ENCODE results near the gene PCGF3.

DNA sequence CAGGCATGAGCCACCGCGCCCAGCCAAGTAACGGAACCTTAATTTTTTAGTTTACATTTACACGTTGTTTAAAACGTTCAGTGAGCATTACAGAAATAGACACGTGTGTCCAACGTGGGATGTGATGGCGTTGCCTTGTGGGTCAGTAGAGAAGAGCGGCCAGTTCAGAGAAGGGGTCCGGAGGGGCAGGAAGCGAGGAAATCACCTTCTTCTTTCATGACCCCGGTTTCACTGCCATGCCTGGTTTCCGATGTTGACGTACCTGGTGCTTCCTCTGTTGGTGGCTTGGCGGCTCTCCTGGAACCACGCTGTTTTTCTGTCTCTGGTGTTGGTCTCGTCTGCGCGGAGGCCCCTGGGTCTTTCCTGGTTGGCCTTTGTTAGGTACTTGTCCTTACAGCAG is 42.8 kb downstream of the PCGF3 start:
- TF ChIP-seq POLR2AphosphoS5 (IDR thresholded peaks at IDR 0.05; ENCODE audit: low read depth, low read length) = no peak
- TF ChIP-seq FOXP2 (optimal IDR thresholded peaks at IDR 0.05; ENCODE audit: borderline replicate concordance, extremely low read depth, extremely low read length, insufficient read depth) = no peak
- TF ChIP-seq SIN3A (IDR thresholded peaks at IDR 0.05; ENCODE audit: borderline replicate concordance, insufficient read depth, low read length) = no peak
- TF ChIP-seq, protein P1, sequence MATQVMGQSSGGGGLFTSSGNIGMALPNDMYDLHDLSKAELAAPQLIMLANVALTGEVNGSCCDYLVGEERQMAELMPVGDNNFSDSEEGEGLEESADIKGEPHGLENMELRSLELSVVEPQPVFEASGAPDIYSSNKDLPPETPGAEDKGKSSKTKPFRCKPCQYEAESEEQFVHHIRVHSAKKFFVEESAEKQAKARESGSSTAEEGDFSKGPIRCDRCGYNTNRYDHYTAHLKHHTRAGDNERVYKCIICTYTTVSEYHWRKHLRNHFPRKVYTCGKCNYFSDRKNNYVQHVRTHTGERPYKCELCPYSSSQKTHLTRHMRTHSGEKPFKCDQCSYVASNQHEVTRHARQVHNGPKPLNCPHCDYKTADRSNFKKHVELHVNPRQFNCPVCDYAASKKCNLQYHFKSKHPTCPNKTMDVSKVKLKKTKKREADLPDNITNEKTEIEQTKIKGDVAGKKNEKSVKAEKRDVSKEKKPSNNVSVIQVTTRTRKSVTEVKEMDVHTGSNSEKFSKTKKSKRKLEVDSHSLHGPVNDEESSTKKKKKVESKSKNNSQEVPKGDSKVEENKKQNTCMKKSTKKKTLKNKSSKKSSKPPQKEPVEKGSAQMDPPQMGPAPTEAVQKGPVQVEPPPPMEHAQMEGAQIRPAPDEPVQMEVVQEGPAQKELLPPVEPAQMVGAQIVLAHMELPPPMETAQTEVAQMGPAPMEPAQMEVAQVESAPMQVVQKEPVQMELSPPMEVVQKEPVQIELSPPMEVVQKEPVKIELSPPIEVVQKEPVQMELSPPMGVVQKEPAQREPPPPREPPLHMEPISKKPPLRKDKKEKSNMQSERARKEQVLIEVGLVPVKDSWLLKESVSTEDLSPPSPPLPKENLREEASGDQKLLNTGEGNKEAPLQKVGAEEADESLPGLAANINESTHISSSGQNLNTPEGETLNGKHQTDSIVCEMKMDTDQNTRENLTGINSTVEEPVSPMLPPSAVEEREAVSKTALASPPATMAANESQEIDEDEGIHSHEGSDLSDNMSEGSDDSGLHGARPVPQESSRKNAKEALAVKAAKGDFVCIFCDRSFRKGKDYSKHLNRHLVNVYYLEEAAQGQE (IDR thresholded peaks at IDR 0.05; ENCODE audit: insufficient read depth in 1 of 2, low read depth in 2 of 2, low read length in 2 of 2) = no peak
